ENCODE results near the gene ASTN1. TPM values are rescaled to one million over a fixed set of nuclear protein-coding genes. Genes with fewer than 3 reads are reported as not detected.

ASTN1 gene
- total RNA-seq, 2 experiments from 2014 or later: not detected

DNA sequence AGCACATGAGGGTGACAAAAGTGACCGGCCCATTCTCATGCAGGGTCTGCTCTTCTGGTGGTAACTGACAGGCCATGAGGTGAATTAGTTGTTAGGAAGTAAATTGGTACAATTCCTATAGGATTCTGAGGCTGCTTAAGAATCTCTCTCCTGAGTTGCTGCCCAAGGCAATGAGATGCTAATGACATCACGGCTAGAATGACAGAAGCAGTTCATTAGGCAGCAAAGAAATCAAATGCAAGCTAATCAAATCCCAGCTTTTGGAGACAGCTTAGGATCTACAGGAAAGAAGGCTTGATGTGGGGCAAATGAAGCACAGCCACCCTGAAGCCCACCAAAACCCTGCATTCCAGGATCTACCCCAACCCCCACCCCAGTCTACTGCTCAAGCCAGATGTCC lies 265.2 kb downstream of the ASTN1 start:
- no TSS peak for BruUV-seq (replicated peaks)
- intact Hi-C loops (cut with micrococcal nuclease; ENCODE audit: unreplicated experiment): loop anchor here (5.0 kb wide), 2 partner anchors 458 to 1048 kb away; no protein-coding TSS in a partner anchor

DNA sequence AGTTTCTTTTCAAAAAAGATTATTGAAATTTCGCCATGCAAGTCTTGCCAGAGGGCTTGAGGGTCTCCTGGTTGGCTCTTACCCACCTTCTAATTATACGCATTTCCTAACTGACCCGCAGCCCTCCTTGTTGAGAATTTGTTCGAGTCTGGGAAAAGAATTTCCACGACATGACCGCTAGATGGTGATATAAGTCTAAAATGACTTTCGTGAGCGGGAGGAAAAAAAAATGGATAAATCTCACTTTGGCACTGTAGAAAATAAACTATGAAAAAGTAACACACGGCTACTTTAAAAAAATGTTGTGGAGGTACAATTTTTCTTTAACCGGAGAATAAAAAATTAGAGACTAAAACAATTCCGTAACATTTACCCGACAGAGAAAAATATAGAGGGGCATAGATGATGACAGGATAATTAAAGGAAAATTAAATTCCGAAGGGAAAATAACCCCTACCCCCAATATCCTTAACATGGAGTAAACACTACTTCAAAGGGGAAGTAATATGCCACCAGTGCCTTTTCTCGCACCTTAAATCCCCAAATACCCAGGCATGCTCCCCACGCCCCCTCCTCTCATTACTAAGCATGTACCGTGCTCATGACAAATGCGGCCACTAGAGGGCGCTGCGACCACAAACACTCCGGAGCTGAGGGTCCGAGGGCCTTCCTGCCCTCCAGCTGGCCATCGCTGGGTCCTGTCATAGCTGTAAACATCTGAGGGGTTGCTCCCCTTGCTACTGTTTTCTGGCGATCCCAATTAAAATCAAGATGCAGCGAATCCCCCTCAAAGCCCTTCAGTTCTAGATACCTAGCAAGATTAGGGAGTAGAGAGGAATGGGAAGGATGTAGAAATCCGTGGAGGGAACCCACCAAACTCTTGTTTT lies 266.9 kb downstream of the ASTN1 start:
- intact Hi-C loops (cut with micrococcal nuclease; ENCODE audit: unreplicated experiment): loop anchor here (2.0 to 5.0 kb wide), 3 partner anchors 51 to 1050 kb away; no protein-coding TSS in a partner anchor
- Histone ChIP-seq H3K36me3 (ENCODE audit: insufficient read depth, low read length) (no peaks in the 10 kb centered on the region), H3K4me1 (ENCODE audit: insufficient read depth, low read length, poor library complexity, severe bottlenecking) (no peaks in the 10 kb centered on the region), H3K4me2 (ENCODE audit: low read length) (no peak overlapping the region), H3K79me2 (ENCODE audit: insufficient read depth, low read depth, low read length) (no peaks in the 10 kb centered on the region), H3K27ac (ENCODE audit: low read depth, low read length, poor library complexity, severe bottlenecking) (no peak overlapping the region), H3K9me2 (ENCODE audit: insufficient read depth, low read length) (no peaks in the 10 kb centered on the region), H3K4me3 (ENCODE audit: low read depth, low read length, poor library complexity, severe bottlenecking) (no peak overlapping the region), H3K9me3 (ENCODE audit: low read length) (no peaks in the 10 kb centered on the region), H2AFZ (ENCODE audit: low read length) (no peak overlapping the region), H4K20me1 (ENCODE audit: insufficient read depth, low read length) (no peaks in the 10 kb centered on the region)
- TF ChIP-seq CTCF (conservative IDR thresholded peaks at IDR 0.05; ENCODE audit: low read length) (peak; percentile 86), EZH2phosphoT487 (IDR thresholded peaks at IDR 0.05; ENCODE audit: borderline replicate concordance, low read depth, low read length) (no peak)
- DNase-seq (ENCODE audit: low spot score): peak; percentile 67
- POLR2A ChIA-PET: interaction anchor here (1.2 kb wide), 1 partner anchor 12 kb away, joined by 4 read pairs; no protein-coding TSS in a partner anchor
- BruUV-seq (replicated peaks): no TSS peak
- CTCF ChIA-PET (ENCODE audit: unreplicated experiment): interaction anchor here (0.6 to 0.7 kb wide), 2 partner anchors 13 to 20 kb away, joined by 4 read pairs; no protein-coding TSS in a partner anchor

More for the DNA sequence above, 265.2 kb downstream of the ASTN1 start:
- no peak overlapping the region for H2AFZ ChIP-seq (ENCODE audit: low read length)
- H3K4me2 ChIP-seq (ENCODE audit: low read length): no peak overlapping the region
- no peaks in the 10 kb centered on the region for H3K36me3 ChIP-seq (ENCODE audit: insufficient read depth, low read length)
- DNase-seq (ENCODE audit: low spot score): no peak
- no peak overlapping the region for H3K4me3 ChIP-seq (ENCODE audit: low read depth, low read length, poor library complexity, severe bottlenecking)
- H4K20me1 ChIP-seq (ENCODE audit: insufficient read depth, low read length): no peaks in the 10 kb centered on the region
- no peaks in the 10 kb centered on the region for H3K4me1 ChIP-seq (ENCODE audit: insufficient read depth, low read length, poor library complexity, severe bottlenecking)
- TF ChIP-seq CTCF (conservative IDR thresholded peaks at IDR 0.05; ENCODE audit: low read length) (no peak), EZH2phosphoT487 (IDR thresholded peaks at IDR 0.05; ENCODE audit: borderline replicate concordance, low read depth, low read length) (no peak)
- H3K9me2 ChIP-seq (ENCODE audit: insufficient read depth, low read length): no peaks in the 10 kb centered on the region
- H3K27ac ChIP-seq (ENCODE audit: low read depth, low read length, poor library complexity, severe bottlenecking): no peak overlapping the region
- no peaks in the 10 kb centered on the region for H3K79me2 ChIP-seq (ENCODE audit: insufficient read depth, low read depth, low read length)
- H3K9me3 ChIP-seq (ENCODE audit: low read length): no peaks in the 10 kb centered on the region
- ChIA-PET CTCF (ENCODE audit: unreplicated experiment) (interaction anchor here (1.0 kb wide), 1 partner anchor 370 kb away, joined by 3 read pairs; no protein-coding TSS in a partner anchor), POLR2A (interaction anchor here (0.8 kb wide), 1 partner anchor 16 kb away, joined by 5 read pairs; no protein-coding TSS in a partner anchor)

All from OCI-LY7 (cell line).